ENCODE measurements around the gene NPEPL1.
"Not testable (repeated sequence)": the region's sequence is repeated elsewhere in the genome, so short reads cannot be mapped to it uniquely, and the experiment has no call there.

Gene NPEPL1

DNA sequence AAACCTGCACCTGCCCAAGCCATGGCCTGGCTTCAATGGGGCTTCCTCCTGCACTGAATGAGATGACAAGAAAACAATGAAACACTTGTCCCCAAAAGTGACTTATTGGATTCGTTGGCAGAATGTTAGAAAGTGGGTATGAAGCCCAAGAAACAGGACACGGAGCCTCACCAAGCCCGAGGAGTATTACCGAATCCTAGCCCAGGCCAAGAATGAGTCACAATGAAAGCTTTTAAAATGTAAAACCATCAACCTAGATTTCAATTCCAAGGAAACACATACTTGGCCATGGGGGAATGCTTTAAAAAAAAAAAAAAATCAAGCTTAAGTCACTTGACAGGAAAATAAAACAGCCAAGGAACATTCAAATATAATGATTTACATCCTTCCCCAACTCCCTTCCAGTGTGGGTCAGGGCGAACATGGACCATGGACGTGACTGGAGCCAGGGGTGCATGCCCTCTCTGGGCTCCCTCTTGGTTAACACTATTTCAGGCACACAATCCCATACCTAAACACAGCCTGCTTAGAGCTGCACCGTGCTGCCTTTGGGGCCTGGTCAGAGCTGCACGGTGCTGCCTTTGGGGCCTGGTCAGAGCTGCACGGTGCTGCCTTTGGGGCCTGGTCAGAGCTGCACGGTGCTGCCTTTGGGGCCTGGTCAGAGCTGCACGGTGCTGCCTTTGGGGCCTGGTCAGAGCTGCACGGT, 44.7 kb upstream of the NPEPL1 start:
- no peak for DNase-seq (ENCODE audit: low spot score)
- TF ChIP-seq, protein P1, sequence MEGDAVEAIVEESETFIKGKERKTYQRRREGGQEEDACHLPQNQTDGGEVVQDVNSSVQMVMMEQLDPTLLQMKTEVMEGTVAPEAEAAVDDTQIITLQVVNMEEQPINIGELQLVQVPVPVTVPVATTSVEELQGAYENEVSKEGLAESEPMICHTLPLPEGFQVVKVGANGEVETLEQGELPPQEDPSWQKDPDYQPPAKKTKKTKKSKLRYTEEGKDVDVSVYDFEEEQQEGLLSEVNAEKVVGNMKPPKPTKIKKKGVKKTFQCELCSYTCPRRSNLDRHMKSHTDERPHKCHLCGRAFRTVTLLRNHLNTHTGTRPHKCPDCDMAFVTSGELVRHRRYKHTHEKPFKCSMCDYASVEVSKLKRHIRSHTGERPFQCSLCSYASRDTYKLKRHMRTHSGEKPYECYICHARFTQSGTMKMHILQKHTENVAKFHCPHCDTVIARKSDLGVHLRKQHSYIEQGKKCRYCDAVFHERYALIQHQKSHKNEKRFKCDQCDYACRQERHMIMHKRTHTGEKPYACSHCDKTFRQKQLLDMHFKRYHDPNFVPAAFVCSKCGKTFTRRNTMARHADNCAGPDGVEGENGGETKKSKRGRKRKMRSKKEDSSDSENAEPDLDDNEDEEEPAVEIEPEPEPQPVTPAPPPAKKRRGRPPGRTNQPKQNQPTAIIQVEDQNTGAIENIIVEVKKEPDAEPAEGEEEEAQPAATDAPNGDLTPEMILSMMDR (IDR thresholded peaks at IDR 0.05; ENCODE audit: extremely low read depth, insufficient read depth, missing control alignments) = no peak
- in situ Hi-C loops (cut with MboI; ENCODE audit: low pct_unique_long_range_greater_than_20kb, low sequenced_read_pairs, unreplicated experiment) = no loop called here

DNA sequence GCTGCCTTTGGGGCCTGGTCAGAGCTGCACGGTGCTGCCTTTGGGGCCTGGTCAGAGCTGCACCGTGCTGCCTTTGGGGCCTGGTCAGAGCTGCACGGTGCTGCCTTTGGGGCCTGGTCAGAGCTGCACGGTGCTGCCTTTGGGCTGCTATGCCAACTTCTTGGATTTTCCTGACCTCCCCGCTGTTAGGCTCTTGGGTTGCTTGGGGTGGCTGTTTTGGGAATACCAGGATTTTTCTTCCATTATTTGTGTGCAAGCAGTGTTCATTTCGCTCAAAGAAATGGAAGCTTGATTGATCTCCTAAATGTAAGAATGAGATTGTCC, 44.1 kb upstream of the NPEPL1 start:
- DNase-seq (ENCODE audit: low spot score); in situ Hi-C loops (cut with MboI; ENCODE audit: low pct_unique_long_range_greater_than_20kb, low sequenced_read_pairs, unreplicated experiment): not testable (repeated sequence)

DNA sequence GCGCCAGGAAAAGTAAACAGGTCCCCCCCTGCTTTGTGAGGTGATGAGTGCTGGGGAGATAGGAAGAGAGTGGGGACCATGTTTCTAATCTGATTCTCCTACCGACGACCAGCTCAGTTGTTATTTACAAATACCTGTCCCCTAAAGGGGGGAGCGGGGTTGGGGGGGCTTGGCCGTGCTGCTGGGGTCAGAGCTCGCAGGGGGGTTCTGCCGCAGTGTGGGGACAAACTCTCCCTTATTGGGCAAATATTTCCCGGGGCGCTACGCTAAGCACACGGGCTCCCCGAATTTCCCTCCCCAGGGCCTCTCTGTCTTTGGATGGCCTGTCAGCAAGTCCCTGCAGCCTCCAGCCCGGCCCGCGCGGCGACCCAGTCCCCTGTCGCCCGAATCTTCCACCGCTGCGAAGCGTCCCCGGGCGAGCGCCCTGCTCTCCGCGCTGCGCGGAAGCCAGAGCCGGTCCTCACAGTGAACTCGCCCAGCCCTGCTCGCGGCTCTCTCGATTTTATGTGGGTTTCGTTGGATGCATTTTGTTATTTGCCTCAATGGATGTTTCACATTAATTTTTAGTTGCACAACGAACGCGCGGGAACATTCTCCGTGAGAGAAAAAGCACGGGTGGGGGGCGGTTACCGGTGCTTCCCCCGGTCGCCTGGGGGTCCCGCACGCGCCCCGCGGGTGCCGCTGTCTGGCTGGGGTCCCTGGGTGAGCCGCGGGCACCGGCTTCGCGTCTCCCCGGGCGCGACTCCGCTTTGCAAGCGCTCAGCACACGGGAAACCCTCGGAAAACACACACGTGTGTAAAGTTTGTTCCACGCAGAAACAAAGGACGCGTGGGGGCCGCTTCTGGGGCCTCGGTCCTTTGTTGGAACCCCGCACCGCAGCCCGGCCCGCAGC, 43.1 kb upstream of the NPEPL1 start:
- in situ Hi-C loops (cut with MboI; ENCODE audit: low pct_unique_long_range_greater_than_20kb, low sequenced_read_pairs, unreplicated experiment) = no loop called here
- DNase-seq (ENCODE audit: low spot score) = peak; percentile 51
- TF ChIP-seq, protein P1 (IDR thresholded peaks at IDR 0.05; ENCODE audit: extremely low read depth, insufficient read depth, missing control alignments) = no peak

DNA sequence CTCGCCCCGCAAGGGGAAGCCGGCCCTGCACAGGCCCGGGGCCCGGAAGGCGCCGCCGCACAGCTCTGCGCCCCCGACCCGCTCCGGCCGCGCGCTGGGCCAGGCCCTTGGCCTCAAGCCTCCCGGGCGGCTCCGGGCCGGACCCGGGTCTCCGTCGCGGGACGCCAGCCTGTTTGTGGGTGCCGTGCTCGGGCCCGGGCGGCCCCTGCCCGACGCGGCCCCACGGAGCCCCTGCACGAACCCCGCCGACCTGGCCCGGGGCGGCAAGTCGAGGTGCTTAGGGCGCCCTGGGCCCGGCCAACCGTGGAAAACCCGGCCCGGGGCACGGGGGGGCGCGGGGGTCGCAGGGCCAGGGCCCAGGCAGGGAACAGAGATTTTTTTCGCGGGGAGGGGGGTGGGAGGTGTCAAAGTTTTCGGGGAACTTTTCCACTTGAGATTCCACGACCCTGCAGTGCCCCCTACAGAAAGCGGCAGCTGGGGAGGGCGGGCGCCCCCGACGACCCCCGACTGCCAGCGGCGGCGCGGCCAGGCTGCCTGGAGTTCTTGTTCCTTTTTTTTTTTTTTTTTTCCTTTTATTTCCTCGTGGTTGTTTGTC, 42.3 kb upstream of the NPEPL1 start:
- in situ Hi-C loops (cut with MboI; ENCODE audit: low pct_unique_long_range_greater_than_20kb, low sequenced_read_pairs, unreplicated experiment) = no loop called here
- TF ChIP-seq, protein P1 (IDR thresholded peaks at IDR 0.05; ENCODE audit: extremely low read depth, insufficient read depth, missing control alignments) = peak; percentile 54
- DNase-seq (ENCODE audit: low spot score) = peak; percentile 83

DNA sequence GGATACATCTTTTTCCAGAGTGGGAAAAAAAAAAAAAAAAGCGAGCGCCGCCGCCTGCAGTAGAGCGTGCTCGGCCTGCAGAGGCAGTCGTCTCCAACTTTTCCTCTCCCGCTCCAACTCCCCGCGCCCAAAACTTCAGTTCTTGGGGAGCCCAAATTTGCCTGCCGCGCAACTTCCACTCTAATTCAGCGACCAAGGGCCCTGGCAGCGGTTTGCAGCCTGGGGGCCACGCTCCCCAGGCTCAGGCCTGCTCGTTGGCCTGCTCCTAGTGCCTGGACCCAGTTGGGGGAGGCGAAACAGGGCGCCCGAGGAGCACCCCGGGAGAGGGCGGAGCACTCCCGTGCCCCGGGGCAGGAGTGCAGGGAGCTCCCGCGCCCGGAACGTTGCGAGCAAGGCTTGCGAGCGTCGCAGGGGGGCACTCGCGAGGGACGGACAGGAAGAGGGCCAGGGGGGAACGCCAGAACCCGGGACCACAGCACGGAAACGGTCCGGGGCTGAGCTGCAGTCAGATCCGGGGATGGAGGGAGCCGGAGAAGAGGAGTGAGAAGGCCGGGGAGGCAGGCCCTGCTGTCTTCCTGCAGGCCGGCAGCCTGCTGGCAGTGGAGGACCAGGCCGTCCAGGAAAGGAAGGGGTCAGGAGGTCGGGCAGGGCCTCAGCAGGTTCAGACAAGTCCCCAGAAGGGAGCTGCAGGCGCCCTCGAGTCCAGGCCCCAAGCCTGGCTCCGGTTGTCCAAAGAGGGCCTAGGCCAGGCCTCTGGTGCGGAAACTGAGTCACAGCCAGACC, 41.6 kb upstream of the NPEPL1 start, which contains the start of gene STX16:
Gene STX16, plus strand, starts transcription at position 508 of the 783 bp plus-strand sequence. CDS start 724 bp downstream, outside the sequence.
- peak; percentile 96 for DNase-seq (ENCODE audit: low spot score)
- in situ Hi-C loops (cut with MboI; ENCODE audit: low pct_unique_long_range_greater_than_20kb, low sequenced_read_pairs, unreplicated experiment) = no loop called here
- TF ChIP-seq, protein P1 (IDR thresholded peaks at IDR 0.05; ENCODE audit: extremely low read depth, insufficient read depth, missing control alignments) = peak; percentile 42

DNA sequence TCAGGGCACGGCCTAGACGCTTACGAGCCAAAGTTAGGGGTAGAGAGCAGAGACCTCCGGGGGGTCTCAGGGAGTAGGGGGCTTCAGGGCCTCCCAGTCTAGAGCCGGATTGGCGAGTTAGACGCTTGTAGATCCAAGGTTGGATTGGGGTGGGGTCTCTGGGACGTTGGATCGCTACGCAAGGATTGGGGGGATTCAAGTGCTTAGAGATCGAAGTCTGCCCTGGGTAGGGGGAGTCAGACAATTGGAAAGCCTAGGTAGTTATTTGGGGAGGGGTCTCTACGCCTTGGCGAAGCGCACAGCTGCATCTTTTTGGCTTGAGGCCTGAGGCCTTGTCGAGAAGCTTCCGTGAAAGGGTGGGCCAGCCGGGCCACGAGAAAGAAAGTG, 41.0 kb upstream of the NPEPL1 start:
- no peak for DNase-seq (ENCODE audit: low spot score)
- TF ChIP-seq, protein P1 (IDR thresholded peaks at IDR 0.05; ENCODE audit: extremely low read depth, insufficient read depth, missing control alignments) = no peak
- in situ Hi-C loops (cut with MboI; ENCODE audit: low pct_unique_long_range_greater_than_20kb, low sequenced_read_pairs, unreplicated experiment) = no loop called here
